ENCODE results near the gene MRLN.

DNA sequence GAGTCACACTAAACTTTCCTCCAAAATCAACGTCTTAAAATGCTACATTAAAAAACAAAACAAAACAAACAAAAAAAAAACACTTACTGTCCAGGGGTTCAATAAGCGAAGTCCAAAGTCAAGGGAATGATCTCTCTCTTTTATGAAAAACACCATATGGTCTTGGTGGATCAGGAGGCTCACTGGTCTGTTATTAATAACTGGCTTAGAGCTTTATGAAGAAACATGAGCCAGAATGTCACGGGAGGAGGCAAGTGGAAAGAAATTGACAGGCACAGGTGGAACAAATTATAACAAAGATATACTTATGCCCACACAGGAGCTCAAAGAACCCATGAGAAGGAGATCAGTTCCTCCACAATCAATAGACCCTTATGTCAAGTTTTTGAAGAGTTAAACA, at the start of gene MRLN:
- TF ChIP-seq, protein P1, sequence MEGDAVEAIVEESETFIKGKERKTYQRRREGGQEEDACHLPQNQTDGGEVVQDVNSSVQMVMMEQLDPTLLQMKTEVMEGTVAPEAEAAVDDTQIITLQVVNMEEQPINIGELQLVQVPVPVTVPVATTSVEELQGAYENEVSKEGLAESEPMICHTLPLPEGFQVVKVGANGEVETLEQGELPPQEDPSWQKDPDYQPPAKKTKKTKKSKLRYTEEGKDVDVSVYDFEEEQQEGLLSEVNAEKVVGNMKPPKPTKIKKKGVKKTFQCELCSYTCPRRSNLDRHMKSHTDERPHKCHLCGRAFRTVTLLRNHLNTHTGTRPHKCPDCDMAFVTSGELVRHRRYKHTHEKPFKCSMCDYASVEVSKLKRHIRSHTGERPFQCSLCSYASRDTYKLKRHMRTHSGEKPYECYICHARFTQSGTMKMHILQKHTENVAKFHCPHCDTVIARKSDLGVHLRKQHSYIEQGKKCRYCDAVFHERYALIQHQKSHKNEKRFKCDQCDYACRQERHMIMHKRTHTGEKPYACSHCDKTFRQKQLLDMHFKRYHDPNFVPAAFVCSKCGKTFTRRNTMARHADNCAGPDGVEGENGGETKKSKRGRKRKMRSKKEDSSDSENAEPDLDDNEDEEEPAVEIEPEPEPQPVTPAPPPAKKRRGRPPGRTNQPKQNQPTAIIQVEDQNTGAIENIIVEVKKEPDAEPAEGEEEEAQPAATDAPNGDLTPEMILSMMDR (IDR thresholded peaks at IDR 0.05; ENCODE audit: poor library complexity): no peak
- TF ChIP-seq EZH2phosphoT487 (IDR thresholded peaks at IDR 0.05; ENCODE audit: low read depth, severe bottlenecking, unreplicated experiment) (no peak), EZH2 (IDR thresholded peaks at IDR 0.05; ENCODE audit: borderline replicate concordance) (no peak)

All from hepatocyte (in vitro differentiated cells).